Memory B cell (primary cell): ENCODE results near the gene THAP7.
"Not testable (repeated sequence)": the region's sequence is repeated elsewhere in the genome, so short reads cannot be mapped to it uniquely, and the experiment has no call there.

ENCODE experiments used
- ATAC-seq: fragments of 150-1000 bp; cut with Tn5 transposase; 2 replicates; pipeline ENCODE4 v1.10.0; 2021; ENCODE audit warnings: low read depth, mild to moderate bottlenecking, moderate library complexity
- DNase-seq, 2 donors: peaks; one replicate each; pipeline ENCODE4 v3.0.0; 2022; ENCODE audit warnings: low spot score in 2 of 2
- H3K27ac Mint-ChIP-seq: one replicate; pipeline ENCODE4 v1.8.0; 2022; ENCODE audit warnings: mild to moderate bottlenecking, moderate library complexity, mixed read lengths
- H3K27me3 Mint-ChIP-seq: one replicate; pipeline ENCODE4 v1.8.0; 2022; ENCODE audit warnings: mixed read lengths
- H3K36me3 Mint-ChIP-seq: one replicate; pipeline ENCODE4 v1.8.0; 2022; ENCODE audit warnings: mild to moderate bottlenecking, mixed read lengths
- H3K4me1 Mint-ChIP-seq: one replicate; pipeline ENCODE4 v1.8.0; 2022; ENCODE audit warnings: mixed read lengths
- H3K4me3 Mint-ChIP-seq: one replicate; pipeline ENCODE4 v1.8.0; 2022; ENCODE audit warnings: mild to moderate bottlenecking, moderate library complexity, mixed read lengths
- H3K9me3 Mint-ChIP-seq: one replicate; pipeline ENCODE4 v1.8.0; 2022; ENCODE audit warnings: mixed read lengths

Gene THAP7

DNA sequence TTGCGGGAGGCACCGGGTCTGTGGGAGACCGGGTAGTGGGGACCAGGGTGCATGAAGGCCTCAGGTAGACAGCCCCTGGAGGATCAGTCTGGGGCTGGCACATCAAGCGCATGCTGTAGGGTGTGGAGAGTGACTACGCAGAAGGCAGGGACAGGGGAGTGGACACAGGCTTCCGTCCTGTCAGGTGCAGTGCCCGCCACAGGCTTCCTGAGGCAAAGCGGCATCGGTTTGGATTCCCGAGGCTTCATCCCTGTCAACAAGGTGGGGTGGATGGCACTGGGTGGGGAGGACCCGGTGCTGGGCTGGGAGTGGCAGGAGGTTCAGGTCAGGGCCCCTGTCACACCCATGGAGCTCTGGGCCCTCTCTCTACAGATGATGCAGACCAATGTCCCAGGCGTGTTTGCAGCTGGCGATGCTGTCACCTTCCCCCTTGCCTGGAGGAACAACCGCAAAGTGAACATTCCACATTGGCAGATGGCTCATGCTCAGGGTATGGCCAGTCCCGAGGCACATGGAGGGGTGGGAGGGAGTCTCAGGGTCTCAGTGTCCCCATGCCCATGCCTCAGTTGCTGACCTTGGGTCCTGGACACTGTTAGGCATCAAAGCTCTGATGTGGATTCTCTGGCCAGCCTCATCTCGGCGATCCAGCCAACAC, 24.3 kb downstream of the THAP7 start:
- no peak overlapping the region for H3K4me3 Mint-ChIP-seq
- H3K27ac Mint-ChIP-seq = no peak overlapping the region
- peaks cover 18% of the 10 kb centered on the region for H3K4me1 Mint-ChIP-seq
- H3K9me3 Mint-ChIP-seq = peaks cover 3% of the 10 kb centered on the region
- DNase-seq = no peak
- peaks cover 3% of the 10 kb centered on the region for H3K27me3 Mint-ChIP-seq
- no peak for ATAC-seq
- H3K36me3 Mint-ChIP-seq = peaks cover 2% of the 10 kb centered on the region

DNA sequence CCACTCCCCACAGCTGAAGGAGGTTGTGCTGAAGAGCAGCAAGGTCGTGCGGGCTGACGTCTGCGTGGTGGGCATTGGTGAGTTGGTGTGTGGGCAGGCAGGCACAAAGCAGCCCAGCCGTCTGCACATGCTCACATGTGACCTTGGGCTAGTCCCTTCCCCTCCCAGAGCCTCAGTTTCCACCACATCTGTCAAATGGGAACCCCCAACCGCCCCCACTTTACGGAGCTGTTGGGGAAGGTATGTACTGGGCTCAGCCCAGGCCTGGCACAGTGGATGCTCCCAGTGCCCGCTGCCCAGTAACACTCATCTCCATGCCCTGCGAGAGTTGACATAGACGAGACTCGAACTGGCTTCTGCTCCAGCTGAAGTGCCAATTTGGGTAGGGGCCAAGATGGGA, 24.9 kb downstream of the THAP7 start:
- Mint-ChIP-seq H3K4me3 (no peak overlapping the region), H3K9me3 (peaks cover 3% of the 10 kb centered on the region), H3K27ac (no peak overlapping the region), H3K36me3 (peaks cover 2% of the 10 kb centered on the region), H3K27me3 (peaks cover 3% of the 10 kb centered on the region), H3K4me1 (peaks cover 15% of the 10 kb centered on the region)
- no peak for ATAC-seq
- DNase-seq = no peak

DNA sequence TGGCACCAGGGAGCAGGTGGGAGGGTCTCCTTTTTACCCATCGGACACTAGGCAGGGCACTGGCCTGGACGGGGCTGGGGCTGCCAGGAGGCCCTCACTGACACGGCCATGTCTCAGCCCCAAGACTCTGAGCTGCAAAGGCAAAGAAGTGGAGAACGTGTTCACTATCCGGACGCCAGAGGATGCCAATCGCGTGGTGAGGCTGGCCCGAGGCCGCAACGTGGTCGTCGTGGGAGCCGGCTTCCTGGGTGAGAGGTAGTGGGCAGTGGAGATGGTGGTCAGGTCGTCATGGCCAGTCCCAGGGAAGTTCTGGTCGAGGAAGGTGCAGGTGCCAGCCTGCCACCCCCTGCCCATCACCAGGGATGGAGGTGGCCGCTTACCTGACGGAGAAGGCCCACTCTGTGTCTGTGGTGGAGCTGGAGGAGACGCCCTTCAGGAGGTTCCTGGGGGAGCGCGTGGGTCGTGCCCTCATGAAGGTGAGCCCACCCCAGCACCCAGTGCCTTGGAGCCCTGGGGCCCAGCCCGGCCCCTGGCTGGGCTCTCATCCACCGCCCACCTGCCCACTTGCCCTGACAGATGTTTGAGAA, 25.5 kb downstream of the THAP7 start:
- DNase-seq (no peak), ATAC-seq (no peak)
- peaks cover 14% of the 10 kb centered on the region for H3K4me1 Mint-ChIP-seq
- peaks cover 2% of the 10 kb centered on the region for H3K36me3 Mint-ChIP-seq
- H3K4me3 Mint-ChIP-seq = no peak overlapping the region
- H3K27me3 Mint-ChIP-seq = peaks cover 3% of the 10 kb centered on the region
- H3K27ac Mint-ChIP-seq = no peak overlapping the region
- H3K9me3 Mint-ChIP-seq = peaks cover 3% of the 10 kb centered on the region

DNA sequence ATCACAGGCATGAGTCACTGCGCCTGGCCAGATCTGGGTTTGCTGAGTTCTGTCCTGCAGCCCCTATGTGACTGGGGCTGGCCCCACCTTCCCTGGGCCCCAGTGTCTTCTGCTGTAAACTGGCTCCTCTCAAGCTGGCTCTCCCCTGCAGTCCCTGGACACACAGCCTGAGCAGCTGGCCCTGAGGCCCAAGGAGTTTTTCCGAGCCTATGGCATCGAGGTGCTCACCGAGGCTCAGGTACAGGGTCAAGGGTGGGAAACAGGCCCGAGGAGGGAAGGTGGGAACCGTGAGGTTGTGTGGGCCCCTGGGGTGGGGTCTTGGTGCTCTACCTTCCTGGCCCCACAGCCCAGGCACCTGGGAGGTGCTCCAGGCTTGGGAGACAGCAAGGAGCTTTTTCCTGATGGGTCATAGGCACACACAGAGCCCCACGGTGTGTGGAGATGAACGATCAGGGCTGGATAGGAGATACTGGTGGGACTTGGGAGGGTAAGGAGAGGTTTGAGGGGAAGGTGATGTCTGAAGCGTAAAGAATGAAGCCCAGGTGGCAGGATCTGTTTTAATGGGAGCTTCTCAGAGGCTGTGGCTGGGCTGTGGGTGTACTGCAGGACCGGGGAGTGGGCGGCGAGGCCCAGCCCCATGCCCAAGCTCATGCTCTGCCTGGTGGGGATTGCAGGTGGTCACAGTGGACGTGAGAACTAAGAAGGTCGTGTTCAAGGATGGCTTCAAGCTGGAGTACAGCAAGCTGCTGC, 26.2 kb downstream of the THAP7 start:
- no peak for ATAC-seq
- peaks cover 2% of the 10 kb centered on the region for H3K36me3 Mint-ChIP-seq
- peaks cover 3% of the 10 kb centered on the region for H3K9me3 Mint-ChIP-seq
- no peak overlapping the region for H3K4me3 Mint-ChIP-seq
- peaks cover 11% of the 10 kb centered on the region for H3K4me1 Mint-ChIP-seq
- DNase-seq = no peak
- peaks cover 3% of the 10 kb centered on the region for H3K27me3 Mint-ChIP-seq
- H3K27ac Mint-ChIP-seq = no peak overlapping the region

DNA sequence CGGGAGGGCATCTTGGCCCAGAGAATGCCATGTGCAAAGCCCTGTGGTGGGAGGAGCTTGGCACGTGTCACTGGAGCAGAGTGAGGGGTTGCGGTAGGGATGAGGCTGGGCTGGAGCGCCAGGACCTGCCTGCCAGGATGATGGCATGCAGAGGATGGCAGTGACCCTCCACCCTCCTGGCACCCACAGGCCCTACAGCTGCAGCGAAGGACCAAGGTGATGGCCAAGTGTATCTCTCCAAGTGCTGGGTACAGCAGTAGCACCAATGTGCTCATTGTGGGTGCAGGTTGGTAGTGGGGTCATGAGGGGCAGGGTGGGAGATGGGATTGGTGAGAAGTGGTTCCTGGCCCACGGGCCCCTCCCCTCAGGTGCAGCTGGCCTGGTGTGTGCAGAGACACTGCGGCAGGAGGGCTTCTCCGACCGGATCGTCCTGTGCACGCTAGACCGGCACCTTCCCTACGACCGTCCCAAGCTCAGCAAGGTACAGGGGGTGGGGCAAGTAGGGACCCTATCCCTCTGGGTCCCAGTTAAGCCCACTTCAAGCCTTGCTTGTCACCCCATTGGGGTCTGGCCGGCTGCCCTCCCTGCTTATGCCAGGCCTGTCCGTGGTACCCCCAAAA, 27.5 kb downstream of the THAP7 start:
- Mint-ChIP-seq H3K4me3 (no peak overlapping the region), H3K4me1 (peaks cover 8% of the 10 kb centered on the region), H3K9me3 (peaks cover 3% of the 10 kb centered on the region), H3K27ac (no peak overlapping the region), H3K36me3 (peaks cover 2% of the 10 kb centered on the region), H3K27me3 (peaks cover 3% of the 10 kb centered on the region)
- no peak for ATAC-seq
- no peak for DNase-seq

DNA sequence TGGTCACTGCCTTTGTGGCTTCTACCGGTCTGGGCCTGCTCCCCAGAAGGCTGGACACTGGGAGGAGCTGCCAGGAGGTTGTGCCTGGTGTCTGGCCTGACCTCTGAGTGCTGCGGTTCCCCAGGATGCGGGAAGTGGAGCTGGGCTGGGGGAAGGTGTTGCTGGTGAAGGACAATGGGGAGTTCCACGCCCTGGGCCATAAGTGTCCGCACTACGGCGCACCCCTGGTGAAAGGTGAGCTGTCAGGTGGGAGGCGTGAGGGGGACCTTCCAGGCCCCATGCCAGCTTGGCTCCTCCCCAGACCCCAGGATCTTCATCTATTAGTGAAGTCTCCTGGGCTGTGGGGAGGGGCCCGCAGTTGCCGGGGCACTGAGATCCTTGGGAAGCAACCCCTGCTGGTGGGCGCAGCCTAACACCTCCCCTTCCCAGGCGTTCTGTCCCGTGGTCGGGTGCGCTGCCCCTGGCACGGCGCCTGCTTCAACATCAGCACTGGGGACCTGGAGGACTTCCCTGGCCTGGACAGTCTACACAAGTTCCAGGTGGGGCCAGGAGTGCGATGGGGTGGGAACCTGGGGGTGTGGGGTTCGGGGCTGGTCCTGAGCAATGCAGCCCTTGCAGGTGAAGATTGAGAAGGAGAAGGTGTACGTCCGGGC, 28.2 kb downstream of the THAP7 start:
- no peak overlapping the region for H3K4me3 Mint-ChIP-seq
- H3K27ac Mint-ChIP-seq = no peak overlapping the region
- peaks cover 6% of the 10 kb centered on the region for H3K4me1 Mint-ChIP-seq
- DNase-seq = no peak
- H3K9me3 Mint-ChIP-seq = peaks cover under 1% of the 10 kb centered on the region
- H3K27me3 Mint-ChIP-seq = no peaks in the 10 kb centered on the region
- ATAC-seq = no peak
- H3K36me3 Mint-ChIP-seq = no peaks in the 10 kb centered on the region

DNA sequence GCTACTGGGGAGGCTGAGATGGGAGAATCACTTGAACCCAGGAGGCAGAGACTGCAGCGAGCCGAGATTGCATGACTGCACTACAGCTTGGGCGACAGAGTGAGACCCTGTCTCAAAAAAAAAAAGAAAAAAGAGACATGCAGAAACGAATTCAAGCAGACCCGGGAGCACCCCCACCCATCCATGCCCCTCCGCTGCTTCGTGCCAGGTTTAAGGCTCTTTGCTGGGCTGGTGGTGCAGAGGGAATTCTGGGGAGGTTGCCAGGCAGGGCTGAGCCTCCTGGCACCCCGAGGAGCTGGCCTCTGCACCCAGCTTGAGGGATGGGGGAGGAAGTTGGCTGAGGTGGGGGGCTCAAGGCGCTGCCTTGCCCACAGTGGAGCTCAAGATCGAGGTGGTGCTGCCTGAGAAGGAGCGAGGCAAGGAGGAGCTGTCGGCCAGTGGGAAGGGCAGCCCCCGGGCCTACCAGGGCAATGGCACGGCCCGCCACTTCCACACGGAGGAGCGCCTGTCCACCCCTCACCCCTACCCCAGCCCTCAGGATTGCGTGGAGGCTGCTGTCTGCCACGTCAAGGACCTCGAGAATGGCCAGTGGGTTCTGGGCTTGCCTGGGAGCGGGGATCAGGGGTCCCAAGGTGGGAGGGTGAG, 28.9 kb downstream of the THAP7 start:
- Mint-ChIP-seq H3K9me3 (no peaks in the 10 kb centered on the region), H3K4me3 (no peak overlapping the region), H3K36me3 (no peaks in the 10 kb centered on the region), H3K27ac (no peak overlapping the region), H3K4me1 (peaks cover 12% of the 10 kb centered on the region), H3K27me3 (no peaks in the 10 kb centered on the region)
- DNase-seq = no peak
- ATAC-seq = no peak

DNA sequence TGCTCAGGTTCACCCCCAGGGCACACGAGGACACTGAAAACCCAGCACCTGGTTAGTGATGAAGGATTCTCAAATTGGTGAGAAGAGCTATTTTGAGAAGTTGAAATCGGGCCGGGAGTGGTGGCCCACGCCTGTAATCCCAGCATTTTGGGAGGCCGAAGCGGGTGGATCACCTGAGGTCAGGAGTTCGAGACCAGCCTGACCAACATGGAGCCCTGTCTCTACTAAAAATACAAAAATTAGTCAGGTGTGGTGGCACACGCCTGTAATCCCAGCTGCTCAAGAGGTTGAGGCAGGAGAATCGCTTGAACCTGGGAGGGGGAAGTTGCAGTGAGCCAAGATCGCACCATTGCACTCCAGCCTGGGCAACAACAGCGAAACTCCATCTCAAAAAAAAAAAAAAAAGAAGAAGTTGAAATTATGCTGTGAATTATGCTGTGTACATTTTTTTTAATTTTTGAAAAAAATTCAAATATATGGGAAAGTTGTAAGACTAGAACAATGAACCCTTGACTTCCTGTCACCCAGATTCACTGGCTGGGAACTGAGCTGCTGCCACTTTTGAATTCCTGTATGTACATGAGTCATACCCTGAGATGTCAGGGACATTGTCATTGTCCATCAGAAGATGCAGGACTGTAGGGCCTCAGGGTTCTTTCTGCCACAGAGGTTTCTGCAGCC, 29.8 kb downstream of the THAP7 start:
- DNase-seq, H3K27ac Mint-ChIP-seq, H3K27me3 Mint-ChIP-seq, H3K36me3 Mint-ChIP-seq, H3K4me3 Mint-ChIP-seq, H3K9me3 Mint-ChIP-seq: not testable (repeated sequence)
- ATAC-seq = peak; percentile 62
- peaks cover 19% of the 10 kb centered on the region for H3K4me1 Mint-ChIP-seq

DNA sequence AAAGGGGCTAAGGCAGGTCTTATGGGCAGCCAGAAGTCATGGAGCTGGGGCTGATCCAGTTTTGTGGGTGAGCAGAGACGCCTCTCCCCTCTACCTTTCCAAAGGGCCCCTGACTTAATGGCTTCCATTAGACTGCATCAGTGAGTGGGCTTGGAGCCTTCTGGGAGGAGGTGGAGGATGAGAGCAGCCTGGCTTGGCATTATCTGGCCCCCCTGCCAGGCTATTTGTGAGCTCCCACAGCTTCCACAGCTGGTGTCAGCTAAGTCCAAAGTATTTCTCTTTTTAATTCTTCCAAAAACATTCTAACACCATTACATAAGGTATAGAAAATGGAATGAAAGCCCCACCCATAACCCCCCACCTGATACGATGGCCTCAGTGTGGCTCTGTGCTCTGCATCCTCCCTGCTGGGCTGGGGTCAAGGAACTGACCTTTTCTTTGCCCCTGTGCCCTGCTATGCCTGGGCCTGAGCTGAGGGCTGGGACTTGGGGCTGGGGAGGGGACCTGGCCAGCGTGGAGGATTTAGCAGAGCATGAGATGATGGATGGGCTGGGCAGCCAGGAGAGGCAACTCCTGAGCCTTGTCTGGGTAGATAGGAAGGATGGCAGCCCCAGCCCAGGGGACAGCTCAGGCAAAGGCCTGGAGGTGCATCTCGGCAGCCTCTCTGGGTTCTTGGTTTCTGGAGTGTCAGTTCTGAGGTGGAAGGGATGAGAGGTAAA, 30.8 kb downstream of the THAP7 start:
- no peak overlapping the region for H3K27ac Mint-ChIP-seq
- H3K9me3 Mint-ChIP-seq = no peaks in the 10 kb centered on the region
- DNase-seq (no peak), ATAC-seq (no peak)
- no peaks in the 10 kb centered on the region for H3K27me3 Mint-ChIP-seq
- H3K36me3 Mint-ChIP-seq = no peaks in the 10 kb centered on the region
- H3K4me1 Mint-ChIP-seq = peaks cover 20% of the 10 kb centered on the region
- no peak overlapping the region for H3K4me3 Mint-ChIP-seq

DNA sequence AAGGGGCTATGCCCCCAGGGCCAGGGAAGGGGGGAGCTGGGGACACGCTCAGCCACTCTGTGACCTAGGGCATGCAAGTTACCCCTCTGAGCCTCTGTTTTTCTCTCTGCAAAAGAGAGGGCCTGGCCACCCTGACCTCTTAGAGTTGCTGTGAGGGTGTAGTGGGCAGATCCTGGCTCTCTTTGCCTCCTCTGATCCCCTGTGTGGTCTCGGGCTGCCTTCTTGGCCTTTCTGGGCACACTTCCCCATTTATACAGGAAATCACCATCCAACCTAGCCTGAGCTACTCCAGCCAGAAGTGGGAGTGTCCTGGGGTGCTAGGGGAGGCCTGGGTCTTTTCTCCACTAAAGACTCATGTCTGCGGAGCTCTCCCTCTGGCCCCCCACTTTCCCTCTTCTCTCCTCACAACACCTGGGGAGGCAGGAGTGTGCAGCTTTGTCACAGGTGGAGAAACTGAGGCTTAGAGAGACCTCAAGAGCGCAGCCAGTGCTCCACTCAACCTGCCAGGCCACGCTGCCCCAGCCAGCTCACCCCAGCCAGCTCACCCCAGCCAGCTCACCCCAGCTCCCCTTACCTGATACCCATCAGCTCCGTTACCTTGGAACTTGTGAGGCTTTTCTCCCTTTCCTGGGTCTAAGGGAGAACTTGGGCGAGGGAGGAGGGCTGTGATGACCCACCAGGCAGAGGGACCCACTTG, 33.5 kb downstream of the THAP7 start:
- Mint-ChIP-seq H3K4me3 (peak overlapping the region; percentile 51), H3K27ac (peak overlapping the region; percentile 17), H3K36me3 (no peaks in the 10 kb centered on the region), H3K4me1 (peaks cover 35% of the 10 kb centered on the region), H3K27me3 (no peaks in the 10 kb centered on the region), H3K9me3 (no peaks in the 10 kb centered on the region)
- ATAC-seq (peak; percentile 73), DNase-seq (no peak)

DNA sequence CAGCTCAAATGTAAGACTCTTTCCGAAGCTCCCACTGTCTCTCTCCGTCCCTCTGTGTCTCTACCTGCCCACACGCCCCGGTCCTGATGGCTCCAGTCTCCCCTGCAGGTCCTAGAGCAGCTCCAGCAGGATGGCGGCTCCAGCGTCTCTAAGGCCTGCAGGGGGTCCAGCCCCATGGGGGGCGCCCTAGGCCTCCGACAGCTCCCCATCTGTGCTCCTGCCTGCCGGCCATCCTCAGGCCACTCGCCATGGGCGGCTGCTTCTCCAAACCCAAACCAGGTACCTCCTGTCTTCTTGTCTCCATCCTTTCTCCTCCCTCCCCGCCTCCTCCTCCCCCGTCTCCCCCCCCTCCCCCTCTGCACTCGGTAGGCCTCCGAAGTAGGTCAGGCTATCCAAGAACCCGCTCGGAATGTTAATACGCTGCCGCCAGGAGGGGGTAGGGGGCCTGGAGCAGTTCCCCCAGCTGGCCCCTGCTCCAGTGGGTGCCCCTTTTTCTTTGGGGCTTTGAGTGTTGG, 34.2 kb downstream of the THAP7 start:
- Mint-ChIP-seq H3K4me1 (peaks cover 35% of the 10 kb centered on the region), H3K36me3 (no peaks in the 10 kb centered on the region), H3K9me3 (no peaks in the 10 kb centered on the region), H3K27me3 (no peaks in the 10 kb centered on the region), H3K4me3 (no peak overlapping the region), H3K27ac (no peak overlapping the region)
- no peak for ATAC-seq
- no peak for DNase-seq
